Stimulated activated CD8-positive, alpha-beta memory T cell treated with anti-CD3 and anti-CD28 coated beads, Interleukin-4, amount 100 ng/mL, for 4 hours (primary cell): ENCODE results near the gene ST6GALNAC6.
"Not testable (repeated sequence)": the region's sequence is repeated elsewhere in the genome, so short reads cannot be mapped to it uniquely, and the experiment has no call there.

Experiments used
- DNase-seq, 2 donors: peaks; one replicate each; pipeline ENCODE4 v3.0.0-alpha.2; 2020; ENCODE audit warnings: low read depth in 2 of 2, low spot score in 1 of 2

ST6GALNAC6 gene

DNA sequence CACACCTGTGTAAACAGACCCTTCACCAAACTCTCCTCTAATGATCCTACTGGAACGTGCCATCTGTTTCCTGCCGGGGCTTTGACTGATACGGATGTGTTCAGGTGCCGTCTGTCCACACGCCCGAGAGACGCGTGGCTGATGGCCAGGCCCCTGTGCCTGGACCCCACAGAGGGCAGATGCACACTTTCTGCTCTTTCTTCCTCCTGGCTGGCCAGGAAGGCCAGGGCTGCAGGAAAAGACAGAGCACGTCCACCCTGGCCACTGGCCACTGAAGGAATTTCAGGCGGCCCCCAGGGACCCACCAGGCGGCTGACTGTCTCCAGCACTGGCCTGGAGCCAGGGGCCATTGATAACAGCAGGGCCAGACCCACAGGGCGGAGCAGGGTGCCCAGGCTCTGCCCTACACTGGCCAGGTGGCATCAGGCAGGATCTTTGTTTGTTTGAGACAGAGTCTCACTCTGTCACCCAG is 41.3 kb downstream of the ST6GALNAC6 start:
- no peak for DNase-seq

DNA sequence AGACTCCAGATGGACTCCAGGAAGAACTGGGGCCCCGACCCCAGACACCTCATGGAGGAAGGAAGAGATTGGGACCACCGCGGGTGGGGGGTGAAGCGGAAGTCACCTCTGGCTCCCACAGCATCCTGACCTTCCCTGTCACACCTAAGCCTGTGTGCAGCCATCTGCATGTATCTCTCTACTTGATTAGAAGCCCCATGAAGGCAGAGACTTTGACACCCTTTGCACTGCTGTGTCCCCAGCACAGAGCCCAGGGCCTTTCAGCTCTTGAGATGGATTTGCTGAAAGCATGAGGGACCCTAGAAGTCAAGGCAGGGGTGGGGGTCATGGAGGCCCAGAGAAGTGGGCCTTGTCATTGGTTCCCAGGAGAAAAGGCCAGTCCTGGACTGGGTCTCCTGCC is 42.1 kb downstream of the ST6GALNAC6 start:
- DNase-seq = no peak

DNA sequence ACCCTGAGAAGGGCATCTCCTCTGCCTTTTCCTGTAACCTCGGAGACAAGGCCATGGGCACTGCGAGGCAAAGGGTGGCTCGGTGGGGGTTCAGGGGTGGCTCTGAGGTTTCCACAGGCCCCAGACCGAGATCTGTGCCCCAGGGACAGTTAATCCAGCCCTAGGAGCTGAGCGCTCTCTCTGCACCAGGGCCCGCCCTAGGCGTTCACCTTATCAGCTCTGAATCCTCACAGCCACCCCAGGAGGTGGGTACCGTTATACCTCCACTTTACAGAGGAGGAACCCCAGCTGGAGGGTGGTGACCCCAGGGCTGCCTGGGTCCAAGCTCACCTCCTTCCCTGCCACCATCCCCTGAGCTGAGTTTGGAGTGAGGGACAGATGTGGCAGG is 42.7 kb downstream of the ST6GALNAC6 start:
- no peak for DNase-seq

DNA sequence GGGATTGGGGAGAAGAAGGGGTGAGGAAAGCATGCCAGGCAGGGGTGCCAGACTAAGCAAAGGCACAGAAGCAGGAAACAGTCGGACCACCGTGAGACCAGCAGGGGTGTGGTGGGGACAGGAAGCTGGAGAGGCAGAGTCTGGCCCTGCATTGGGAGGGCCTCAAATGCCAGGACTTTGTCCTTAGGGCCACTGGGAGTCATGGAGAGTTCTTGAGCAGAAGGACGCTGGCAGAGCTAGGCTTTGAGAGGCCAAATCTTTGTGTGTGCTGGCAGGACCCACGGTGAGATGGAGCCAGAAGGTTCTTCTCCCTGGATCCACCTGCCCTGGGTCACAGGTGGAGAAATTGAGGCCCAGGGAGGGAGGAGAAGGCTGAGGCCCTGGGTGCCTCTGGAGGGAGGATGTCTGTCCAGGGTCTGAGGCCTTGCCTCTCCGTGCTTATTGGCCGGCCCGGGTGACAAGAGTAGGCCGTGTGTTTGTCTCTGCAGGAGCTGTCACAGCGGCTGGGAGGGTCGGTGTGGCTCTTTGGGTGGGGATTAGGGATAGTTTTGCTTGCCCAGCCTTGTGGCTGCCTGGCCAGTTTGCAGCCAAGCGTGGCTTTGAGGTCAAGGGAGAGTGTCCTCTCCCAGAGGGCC is 43.2 kb downstream of the ST6GALNAC6 start:
- DNase-seq = no peak

DNA sequence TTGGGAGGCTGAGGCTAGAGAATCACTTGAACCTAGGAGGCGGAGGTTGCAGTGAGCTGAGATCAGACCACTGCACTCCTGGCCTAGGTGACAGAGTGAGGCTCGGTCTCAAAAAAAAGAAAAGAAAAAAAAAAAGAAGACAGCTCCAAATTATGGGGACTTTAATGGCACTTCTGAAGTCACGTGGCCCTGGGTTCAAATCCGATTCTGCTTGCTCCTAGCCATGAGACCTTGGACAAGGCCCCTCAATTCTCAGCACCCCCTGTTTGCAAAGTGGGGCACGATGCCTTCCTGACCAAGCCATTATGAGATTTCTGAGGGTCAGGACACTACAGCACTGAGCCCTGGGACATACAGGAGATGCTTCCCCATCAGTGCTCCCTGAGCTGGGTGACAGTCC is 43.9 kb downstream of the ST6GALNAC6 start:
- DNase-seq = no peak

DNA sequence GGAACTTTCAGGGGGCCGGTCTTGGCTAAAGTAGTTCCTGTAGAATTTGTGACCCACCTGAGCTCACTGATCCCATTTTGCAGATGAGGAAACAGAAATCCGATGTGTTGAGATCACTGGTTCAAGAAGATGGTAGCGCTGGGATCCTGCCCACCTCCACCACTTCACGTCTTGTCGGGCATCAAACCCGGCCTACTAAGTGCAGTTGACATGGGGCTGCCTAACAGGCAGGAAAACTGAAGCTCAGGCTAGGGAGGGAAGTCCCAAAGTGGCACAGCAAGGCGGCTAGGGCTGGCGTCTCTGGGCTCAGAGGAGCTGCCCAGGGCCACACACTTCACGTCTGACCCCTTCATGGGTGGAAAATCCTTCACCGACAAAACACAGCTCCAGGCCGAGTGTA is 44.4 kb downstream of the ST6GALNAC6 start:
- no peak for DNase-seq

DNA sequence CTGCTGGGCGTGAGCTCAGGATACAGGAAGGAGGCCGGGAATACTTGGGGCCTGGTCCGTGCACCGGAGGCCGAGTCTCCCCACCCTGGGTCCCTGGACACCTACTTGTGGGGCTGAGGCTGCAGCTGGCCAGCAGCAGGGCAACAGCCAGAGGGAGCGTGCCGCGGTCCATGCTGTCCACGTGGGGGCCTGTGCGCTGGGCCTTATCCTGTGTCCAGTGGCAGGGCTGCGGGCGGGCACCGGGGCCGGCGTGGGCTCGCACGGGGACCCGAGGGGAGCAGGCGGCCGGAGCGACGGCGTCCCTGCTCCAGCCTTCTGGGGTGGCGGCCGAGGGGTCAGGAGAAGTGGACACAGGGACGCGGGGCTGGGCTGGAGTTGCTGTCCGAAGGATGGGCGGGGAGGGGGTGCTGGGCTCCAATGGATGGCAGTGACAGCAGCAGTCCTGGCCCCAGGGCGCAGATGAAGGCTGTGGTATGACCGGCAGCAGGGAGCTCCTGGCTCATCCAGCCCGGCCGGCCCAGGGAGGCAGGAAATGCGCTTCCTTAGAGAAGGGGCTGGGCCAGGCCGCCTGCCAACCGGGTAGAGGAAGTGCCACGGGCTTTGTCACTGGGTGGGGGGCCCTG is 45.1 kb downstream of the ST6GALNAC6 start, which contains the start of gene ENG:
Gene ENG (minus strand): TSS at position 475 of the 623 bp plus-strand sequence. CDS start 303 bp downstream, at position 172.
- no peak for DNase-seq

DNA sequence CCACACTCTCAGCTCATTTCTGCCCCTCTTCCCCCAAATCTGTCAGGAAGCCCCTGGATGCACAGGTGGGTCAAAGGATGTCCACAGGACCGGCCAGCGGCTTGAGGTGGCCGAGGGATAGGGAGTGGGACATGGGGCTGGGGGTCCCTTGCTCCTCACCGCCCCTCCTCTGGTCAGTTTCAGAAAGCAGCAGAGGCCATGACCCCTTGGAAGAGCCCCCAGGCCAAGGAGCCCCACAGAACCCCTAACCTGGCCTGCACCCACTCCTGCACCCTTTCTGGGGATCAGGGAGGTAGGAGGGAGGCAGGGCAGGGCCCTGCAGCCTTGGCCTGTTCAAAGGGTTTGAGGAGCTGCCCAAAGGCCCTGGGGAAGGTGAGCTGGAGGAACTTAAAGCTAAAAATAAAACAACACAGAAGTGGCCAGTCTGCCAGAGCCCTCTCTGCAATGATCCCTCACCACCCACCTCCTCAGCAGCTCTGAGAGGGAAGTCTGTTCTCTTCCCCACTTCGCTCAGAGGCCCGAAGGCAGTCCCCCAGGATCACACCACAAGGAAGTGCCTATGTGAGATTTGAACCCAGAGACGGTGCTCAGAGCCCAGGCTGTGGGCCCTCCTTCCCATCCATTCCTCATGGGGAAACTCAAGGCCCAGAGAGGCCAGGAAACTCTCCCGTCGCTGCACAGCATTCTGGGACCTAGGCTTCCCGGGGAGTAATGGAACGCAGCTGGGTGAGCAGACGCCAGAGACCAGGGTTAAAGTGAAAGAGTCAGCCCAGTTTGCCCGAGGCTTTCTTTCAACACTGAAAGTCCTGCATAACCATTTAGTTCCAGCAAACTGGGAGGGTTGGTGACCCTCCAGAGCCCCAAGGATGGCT is 45.9 kb downstream of the ST6GALNAC6 start:
- no peak for DNase-seq

DNA sequence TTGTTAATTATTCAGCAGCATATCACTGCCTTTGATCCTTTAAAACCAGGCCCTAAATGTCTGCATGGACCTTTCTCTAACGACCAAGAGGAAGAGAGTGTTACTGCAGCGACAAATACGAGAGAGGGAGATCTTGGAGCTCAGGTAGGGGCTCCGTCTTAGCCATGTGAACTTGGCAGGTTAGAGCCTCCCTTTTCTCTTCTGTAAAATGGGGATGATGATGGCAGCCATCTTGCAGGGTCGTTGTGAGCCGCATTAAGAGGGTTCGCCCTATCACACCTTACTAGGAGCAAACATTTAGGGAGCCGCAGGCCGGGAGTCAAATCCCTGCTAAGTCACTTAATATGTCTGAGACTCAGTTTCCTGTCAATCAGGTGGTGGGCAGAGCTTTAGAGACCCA is 46.6 kb downstream of the ST6GALNAC6 start:
- no peak for DNase-seq

DNA sequence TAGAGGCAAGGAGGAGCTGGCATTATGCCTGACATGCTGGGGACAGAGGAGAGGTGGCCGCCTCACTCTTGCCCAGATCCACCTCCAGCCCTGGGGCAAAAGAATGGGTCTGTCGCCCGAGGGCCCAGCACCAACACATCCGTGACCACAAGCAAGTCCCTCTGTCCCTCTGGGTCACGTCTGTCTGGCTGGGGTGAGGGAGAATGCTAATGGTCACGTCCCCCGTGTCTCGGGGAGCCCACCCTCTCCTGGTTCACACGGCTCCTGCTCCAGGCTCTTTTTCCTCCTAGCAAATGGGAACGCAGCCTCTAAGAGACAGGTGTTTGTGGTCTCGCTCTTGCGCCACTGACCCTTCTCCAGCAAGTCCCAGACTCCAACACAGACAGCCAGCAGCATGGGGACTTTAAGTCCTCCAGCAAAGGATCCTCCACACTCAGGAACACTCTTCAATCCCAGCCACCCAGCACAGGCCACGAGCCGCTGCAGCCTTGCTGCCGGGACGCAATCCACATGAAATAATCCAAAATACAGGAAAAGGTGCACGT is 49.0 kb downstream of the ST6GALNAC6 start:
- no peak for DNase-seq

DNA sequence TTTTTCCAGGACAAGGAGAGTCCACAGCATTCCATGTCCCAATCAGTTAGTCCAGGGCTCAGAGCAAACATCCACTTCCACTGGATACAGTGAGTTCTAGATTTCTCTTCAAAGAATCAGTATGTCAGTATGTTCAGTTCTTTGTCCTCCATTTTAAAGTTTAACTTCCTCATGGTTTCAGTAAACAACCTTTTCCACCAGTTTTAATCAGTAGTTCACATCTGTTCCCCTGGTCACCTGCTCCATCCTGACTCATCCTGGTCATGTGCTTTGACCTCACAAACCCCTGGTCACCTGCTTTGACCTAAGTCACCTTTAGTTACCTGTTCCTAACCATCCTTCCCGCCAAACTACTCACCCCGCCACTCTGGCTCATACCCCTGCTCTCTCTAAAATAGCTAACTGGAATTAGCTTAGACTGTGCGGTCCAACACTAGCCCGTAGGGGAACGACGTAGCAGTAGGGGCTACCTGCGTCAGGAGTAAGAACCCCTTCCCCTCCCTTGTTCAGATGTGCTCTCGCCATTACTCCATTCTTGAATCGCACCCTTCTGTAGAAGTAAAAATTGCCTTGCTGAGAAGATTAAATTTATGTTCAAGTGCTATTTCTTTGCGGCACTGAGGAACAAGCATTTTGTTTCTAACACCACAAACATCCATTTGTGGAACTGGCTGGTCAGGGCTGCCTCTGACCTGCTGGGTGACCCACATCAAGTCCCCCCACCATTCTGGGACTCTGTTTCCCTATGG is 50.5 kb downstream of the ST6GALNAC6 start:
- no peak for DNase-seq

DNA sequence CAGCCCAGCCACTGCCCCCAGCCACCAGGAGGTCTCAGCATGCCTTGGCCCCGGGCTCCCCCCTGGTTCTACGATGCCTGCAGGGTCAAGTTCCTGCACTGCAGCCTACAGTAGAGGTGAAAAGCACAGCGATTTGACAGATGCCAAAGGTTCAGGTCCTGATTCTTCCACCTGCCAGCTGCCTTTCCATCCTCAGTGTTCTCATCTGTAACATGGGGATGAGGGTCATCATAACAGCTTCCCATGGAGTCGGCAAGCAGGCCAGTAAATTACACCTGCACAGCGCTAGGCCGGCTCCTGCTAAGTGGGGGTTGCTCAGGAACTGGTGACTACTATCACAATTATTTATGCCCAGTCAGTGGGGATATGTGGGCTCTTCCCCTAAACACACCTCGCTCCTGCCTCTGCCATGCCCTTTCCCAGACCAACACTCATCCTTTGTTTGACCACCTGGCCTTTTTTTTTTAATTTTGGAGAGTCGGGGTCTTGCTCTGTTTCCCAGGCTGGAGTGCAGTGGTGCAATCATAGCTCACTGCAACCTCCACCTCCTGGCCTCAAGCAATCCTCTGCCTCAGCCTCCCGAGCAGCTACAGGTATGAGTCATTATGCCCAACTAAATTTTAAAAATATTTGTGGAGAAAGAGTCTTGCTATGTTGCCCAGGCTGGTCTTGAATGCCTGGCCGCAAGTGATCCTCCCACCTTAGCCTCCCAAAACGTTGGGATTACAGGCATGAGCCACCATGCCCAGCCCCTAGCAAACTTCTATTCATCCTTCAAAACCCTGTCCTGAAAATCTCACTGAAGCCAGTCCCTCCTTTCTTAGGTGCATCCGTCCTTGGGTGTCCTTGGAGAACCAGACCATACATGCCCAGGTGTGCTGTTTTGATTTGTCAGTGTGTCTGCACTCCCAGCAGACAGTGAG is 51.3 kb downstream of the ST6GALNAC6 start:
- DNase-seq = no peak

DNA sequence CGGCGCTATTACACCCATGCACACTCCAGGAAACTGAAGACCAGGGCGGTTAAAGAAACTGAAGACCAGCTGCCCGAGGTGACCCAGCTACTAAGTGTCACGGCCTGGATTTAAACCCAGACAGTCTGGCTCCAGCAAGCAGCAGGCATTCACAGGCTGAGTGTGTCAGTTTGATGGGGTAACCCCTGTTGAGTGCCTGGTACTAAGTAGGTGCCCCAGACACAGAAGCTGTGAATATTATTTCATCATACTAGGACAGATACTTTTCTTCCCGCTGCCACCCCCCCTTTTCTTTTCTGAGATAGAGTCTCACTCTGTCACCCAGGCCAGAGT is 52.3 kb downstream of the ST6GALNAC6 start:
- DNase-seq = no peak

DNA sequence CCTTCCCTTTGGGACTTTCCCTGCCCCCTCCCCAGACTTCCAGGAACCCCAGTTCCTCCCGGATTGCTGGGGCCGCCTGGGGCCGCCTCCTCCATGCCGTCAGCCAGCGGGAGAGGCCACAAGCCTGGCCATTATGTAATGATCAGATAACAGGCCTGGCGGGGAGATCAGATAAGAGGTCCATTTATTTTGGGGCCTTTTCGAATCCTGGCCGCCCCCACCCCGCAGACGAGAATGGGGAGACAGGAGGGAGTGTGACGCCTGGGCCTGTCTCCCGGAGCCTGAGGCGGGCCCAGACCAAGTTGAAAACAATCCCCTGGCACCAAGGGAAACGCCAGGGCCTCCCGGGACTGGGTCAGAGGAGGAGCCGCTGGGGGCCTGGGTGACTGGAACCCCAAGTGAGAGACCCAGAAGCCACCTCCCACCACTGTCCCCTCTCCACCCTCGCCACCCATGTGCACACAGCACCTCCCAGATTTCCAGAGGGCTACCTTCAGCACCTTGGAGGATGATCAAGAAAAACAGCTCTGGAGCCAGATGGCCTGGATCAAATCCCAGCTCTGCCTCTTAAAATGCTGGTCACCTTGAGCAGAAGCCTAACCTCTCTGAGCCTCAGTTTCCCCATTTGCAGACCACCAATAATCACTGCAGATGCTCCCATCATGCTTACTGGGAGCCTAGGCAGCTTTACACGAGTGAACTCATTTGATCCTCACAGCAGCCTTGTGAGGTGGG is 52.8 kb downstream of the ST6GALNAC6 start:
- DNase-seq = no peak

DNA sequence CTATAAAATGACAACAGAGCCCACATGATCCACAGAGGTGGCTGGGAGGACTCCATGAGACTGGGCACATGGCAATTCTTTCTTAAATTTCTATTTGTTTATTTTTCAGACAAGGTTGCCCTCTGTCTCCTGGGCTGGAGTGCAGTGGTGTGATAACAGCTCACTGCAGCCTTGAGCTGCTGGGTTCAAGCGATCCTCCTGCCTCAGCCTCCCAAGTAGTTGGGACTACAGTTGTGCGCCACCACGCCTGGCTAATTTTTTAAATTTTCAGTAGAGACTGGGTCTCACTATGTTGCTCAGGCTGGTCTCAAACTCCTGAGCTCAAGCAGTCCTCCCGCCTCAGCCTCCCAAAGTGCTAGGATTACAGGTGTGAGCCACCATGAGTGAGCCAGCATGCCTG is 53.8 kb downstream of the ST6GALNAC6 start:
- not testable (repeated sequence) for DNase-seq

DNA sequence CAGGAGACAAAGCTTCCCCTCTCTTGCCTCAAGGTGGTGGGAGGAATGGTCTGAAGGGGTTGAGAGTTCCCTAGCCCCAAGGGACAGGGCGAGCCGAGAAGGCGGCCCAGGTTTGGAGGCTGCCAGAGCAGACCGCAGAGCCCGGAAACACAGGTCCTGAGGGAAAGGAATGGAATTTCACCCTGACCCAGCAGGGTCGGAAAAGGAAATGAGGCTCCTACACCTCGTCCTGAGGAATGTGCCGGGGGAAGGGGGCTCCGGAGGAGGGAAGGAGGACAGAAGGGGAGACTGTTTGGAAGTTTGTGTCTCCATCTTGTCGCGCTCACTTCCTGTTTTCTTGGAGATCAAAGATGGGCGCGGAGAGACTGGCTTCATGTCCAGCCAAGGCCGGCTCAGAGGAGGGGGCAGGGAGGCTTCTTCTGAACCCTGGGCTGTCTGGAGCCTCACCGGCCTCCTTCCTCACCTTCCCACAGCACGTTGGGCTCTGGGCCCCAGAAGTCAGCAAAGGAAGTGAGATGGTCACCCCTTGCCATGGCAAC is 54.5 kb downstream of the ST6GALNAC6 start:
- DNase-seq = no peak

DNA sequence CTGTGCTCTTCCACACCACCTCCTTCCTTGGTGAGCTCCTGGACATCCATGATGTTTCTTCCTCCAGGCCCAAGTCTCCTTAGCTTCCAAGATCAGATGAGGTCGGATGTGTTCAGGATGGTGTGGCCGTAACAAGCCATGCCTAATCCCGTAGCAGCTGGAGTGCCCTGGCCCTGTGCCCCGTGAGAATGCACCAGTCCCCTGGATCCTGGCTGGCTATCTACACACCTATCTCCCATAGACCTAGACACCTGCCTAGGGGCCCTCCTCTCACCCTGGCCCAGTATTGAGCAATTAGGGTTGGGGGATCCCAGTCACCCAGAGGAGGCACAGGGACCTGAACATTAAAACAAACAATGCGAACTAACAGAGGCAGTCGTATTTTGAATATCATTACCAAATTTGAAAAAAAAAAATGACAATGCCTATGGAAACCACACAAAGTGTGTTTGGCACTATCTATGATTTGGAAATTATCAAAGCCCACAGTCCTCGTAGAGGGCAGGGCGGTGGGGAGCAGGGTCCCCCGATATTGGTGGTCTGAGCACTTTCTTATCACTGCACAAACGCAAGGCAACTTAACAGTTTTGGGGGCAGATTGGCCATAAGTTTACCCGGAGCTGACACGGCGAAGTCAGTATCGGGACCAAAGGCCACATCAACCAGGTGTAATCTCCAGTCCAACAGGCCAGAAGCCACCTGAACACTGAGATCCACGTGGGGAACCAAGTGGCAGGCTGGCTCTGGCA is 58.1 kb downstream of the ST6GALNAC6 start:
- no peak for DNase-seq

DNA sequence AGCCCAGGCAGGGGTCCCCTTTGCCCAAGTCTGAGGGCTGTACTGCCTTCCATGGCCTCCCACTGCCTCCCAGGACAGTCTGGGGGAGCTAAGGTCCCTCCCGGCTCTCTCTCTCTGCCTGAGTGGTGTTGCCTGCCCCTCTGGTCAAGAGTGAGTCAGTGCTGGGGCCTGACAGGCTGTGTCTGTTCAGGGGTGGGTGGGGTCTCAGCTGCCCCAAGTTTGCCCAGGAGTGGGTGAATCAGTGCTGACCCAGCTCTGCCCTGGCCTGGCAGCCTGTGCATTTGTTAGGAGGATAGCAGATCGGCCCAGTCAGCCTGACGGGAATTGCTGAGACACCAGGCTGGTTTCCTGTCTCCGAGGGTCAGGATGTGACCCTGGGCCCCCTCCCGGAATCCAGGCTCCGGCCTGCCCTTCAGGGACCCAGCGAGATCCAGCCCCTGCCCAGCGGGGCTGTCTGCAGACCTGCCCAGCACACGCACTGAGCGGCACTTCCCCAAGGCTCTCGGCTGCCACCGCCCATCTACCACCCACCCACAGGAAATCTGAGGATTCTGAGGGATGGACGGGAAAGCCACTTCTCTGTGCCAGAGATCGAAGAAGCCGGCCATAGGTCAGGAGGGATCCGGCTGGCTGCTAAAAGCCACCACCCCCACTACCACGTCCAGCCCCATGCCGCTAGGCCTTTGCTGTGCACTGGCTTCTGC is 60.9 kb downstream of the ST6GALNAC6 start:
- no peak for DNase-seq
